IPS-11a (cell line): ENCODE data around the gene CD2BP2.

Source experiments
- H3K4me3 ChIP-seq: one replicate; pipeline ENCODE4 v1.5.1; 2013; ENCODE audit warnings: low read depth, low read length, control low read depth

The CD2BP2 gene

DNA sequence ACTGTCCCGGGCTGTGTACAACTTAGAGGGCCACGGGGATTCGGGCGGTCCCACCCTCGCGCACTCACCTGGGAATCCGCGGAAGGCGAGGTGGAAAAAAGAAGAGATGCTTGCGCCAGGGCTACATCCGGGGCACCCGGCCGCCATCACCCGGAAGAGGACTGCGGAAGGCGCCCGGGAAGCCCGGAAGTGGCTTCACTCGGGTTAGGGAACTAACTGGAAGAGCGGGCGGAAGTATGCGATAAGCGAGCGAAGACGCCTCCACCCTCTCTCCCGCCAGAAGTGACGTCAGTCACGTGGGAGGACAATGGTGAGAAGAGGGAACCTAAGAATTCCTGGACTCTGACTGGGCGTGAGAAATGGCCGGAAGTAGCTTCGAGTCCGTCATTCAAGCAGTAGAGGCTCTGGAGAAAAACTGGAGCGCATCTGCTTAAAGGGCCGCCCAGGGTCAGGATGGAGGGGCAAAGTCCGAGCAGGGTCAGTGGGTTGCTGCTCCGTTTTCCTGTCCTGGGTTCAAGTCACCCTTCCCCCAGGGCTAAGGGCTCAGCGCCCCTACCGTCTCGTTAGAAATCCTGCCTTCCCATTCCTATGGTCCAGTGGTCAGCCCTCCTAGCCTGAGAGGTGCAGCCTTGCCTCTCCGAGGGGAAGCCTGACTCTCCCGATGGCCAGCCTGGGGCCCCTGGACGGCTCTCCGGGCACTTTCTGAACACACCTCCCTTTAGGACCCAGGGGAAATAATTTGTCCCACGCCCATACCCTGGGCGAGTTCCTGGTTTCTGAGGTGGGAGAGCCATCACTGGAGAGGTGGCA, at the start of gene CD2BP2:
Gene CD2BP2 (minus strand): TSS at position 165 of the 810 bp plus-strand sequence. CDS start 627 bp downstream, outside the sequence.
- H3K4me3 ChIP-seq, result peak within 1 kb of the TSS; percentile 89

DNA sequence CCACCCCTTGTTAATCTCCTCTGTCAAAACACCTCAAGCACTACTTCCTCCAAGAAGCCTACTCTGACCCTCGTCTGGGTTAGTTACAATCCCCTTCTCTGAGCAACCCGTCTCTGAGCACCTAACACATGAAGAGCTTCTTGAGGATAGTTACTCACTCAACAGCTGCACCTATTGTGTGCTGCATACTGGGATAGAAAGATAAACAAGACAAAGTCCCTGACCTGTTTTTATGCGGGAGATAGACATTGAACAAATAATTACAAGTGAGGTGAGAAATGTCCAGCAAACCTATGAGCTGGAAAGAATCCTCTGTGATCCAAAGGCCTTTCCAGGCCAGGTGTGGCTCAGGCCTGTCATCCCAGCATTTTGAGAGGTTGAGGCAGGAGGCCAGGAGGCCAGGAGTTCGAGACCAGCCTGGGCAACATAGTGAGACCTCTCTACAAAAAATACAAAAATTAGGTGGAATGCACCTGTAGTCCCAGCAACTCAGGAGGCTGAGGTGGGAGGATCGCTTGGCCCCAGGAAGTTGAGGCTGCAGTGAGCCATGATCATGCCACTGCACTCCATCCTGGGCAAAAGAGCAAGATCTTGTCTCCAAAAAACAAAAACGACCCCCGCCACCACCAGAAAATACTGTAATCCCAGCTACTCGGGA, 46.8 kb upstream of the CD2BP2 start:
- no peak overlapping the region for H3K4me3 ChIP-seq

- peak overlapping the region; percentile 47 for H3K4me3 ChIP-seq
Measured at GRCh38 chr16:30399435-30400186, 44.5 kb upstream of the CD2BP2 start.

- no peak overlapping the region for H3K4me3 ChIP-seq
Measured at GRCh38 chr16:30398661-30399434, 43.7 kb upstream of the CD2BP2 start.

- H3K4me3 ChIP-seq, result no peak overlapping the region
Measured at GRCh38 chr16:30397776-30398660, 42.9 kb upstream of the CD2BP2 start.

DNA sequence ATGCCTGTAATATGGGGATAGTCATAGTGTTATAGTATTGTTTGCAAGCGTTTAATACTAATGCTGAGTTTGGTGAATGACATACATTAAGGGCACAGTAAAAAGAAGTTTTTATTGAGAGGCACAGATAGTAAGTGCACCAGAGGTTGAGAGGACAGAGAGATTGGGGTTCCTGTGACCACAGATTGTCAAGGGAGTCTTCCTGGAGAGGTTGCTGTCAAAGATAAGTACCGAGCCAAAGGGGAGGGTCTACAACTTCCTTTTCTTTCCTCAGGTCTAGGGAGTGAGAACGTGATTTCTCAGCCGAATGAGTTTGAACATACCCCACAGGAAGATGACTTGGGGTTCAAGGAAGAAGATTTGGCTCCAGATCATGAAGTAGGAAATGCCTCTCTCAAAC, 41.9 kb upstream of the CD2BP2 start:
- H3K4me3 ChIP-seq, result no peak overlapping the region

- H3K4me3 ChIP-seq, result peak overlapping the region; percentile 86
Measured at GRCh38 chr16:30396627-30397026, 41.5 kb upstream of the CD2BP2 start.

GRCh38 chr16:30395992-30396585, 41.0 kb upstream of the CD2BP2 start:
- peak overlapping the region; percentile 86 for H3K4me3 ChIP-seq

DNA sequence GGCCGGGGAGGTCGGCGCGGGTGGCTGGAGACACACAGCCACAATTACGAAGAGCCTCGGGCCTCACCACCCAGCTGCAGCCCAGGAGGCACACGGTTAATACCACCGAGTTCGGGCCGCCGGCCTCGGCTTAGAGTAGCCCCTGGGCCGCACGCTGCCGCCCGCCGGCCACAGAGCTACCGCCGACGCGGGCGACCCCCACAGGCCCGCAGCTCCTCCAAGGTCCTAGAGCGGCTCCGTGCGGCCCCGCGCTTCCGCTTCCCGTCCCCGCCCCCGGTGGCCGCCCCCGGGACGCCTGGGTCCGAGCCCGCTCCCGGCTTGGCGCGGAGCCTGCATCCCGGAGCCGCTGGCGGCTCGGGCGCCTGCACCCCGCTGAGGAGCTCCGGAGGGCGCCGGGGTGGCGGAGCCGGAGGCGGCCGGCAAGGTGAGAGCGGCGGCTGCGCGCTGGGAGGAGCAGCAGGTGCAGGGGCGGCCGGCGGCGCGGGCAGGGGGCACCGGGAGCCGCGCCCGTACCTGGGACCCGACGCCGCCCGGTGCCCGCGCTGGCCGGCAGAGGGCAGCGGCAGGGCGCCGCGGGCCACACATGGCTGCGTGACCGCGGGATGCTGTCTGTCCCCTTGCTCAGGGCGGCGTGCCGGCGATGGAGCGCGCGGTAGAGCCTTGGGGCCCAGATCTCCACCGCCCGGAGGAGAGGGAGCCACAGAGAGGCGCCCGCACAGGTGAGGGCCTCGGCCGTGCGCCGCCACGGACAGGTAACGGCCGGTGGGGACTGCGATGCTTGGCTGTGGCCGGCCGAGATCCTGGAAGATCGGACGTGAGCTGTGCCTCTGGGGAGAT, 40.3 kb upstream of the CD2BP2 start, which contains the start of gene ZNF48:
Gene ZNF48 (plus strand): TSS at position 266 of the 837 bp plus-strand sequence. CDS start 375 bp downstream, at position 641.
- peak within 1 kb of the TSS; percentile 86 for H3K4me3 ChIP-seq

DNA sequence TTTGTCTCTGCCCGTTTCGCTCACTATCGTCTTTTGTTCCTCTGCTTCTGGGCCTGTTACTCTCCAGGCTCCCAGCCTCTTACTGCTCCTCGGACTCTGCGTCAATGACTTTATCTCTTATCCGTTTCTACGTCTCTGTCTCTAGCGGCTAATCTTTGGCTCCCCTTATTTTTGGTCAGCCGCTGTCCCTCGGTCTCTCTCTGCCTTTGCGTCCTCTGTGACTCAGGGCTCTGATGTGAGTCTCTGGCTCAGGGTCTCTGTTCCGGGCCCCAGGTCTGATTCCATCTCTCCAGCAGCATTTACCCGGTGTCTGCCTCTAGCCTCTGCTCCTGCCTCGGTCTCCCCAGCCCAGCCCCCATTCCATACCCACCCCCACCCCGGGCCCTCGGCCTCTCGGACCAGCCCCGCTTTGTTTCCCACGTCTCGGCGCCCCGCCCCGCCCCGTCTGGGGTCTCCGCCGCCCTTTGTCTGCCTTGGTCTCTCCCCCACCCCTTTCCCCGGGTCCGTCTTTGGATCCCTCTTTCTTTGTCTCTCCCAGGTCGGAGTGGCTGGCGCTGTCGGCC, 39.6 kb upstream of the CD2BP2 start:
- H3K4me3 ChIP-seq, result peak overlapping the region; percentile 86

- H3K4me3 ChIP-seq, result no peak overlapping the region
Measured at GRCh38 chr16:30383521-30383920, 28.4 kb upstream of the CD2BP2 start.

DNA sequence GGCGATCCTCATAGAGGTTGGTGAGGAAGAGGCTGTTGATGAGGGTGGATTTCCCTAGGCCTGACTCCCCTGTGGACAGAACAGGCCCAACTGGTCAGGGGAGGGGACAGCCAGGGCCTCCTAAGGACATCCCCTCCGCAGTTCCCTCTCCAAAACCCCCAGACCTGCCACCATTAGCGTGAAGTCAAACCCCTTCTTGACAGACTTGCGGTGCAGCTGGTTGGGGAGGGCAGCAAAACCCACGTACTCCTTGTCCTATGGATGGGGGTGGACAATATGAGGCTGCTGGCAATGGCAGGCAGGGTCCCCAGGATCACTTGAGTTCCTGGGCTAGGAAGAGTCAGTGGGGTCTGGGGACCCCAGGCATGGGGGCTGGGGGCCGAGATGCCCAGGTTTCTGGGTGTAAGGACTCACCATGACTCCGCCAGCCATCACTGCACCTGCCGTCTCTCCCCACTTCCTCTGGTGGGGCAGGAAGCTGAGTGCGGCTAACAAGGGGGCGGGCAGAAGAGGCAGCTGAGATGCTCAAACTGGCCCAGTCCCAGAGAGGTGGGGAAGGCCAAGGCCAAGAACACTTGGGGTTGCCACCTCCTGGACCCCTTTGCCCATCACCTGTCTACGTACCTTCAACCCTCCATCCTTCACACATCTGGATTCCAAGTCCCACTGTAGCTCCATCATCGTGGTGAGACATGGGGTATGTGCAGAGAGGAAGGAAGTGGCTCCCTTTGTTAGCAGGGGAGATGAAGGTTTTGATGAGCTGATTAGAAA, 27.2 kb upstream of the CD2BP2 start, which contains the start of gene SEPTIN1:
Gene SEPTIN1 (minus strand): TSS at position 451 of the 771 bp plus-strand sequence. CDS start 19 bp downstream, at position 432.
- H3K4me3 ChIP-seq, result no peak within 1 kb of the TSS

GRCh38 chr16:30381291-30382041, 26.4 kb upstream of the CD2BP2 start:
- H3K4me3 ChIP-seq, result no peak overlapping the region

DNA sequence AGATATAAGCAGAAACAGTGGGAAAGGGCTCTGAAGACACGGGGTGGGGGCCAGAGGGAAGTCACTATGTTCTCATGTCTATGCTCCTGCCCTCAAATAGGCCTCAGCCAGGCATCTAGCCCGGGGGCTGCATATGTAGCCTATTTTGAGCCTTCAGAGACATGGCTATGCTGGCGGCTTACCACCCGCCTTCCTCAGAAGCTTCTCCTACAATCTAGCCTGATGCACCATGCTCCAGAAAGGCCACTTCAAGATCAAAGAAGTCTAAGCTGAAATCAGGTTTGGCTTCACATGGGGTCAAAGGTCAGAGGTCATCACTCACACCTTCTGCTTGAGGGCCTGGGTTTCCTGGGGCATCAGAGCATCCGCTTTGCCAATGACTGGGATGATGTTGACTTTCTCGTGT, 25.7 kb upstream of the CD2BP2 start:
- no peak overlapping the region for H3K4me3 ChIP-seq

GRCh38 chr16:30380072-30380802, 25.1 kb upstream of the CD2BP2 start:
- no peak overlapping the region for H3K4me3 ChIP-seq
